NOMO-1 treated with DMSO at 0.1 percent for 48 hours (cell line): ENCODE measurements around the gene TPSB2.
"Not testable (repeated sequence)": the region's sequence is repeated elsewhere in the genome, so short reads cannot be mapped to it uniquely, and the experiment has no call there.

Experiments used
- DNase-seq: peaks from one replicate; lab custom pipeline; 2025; ENCODE audit not compliant: unreplicated experiment; lab: John Stamatoyannopoulos, UW

Gene TPSB2

DNA sequence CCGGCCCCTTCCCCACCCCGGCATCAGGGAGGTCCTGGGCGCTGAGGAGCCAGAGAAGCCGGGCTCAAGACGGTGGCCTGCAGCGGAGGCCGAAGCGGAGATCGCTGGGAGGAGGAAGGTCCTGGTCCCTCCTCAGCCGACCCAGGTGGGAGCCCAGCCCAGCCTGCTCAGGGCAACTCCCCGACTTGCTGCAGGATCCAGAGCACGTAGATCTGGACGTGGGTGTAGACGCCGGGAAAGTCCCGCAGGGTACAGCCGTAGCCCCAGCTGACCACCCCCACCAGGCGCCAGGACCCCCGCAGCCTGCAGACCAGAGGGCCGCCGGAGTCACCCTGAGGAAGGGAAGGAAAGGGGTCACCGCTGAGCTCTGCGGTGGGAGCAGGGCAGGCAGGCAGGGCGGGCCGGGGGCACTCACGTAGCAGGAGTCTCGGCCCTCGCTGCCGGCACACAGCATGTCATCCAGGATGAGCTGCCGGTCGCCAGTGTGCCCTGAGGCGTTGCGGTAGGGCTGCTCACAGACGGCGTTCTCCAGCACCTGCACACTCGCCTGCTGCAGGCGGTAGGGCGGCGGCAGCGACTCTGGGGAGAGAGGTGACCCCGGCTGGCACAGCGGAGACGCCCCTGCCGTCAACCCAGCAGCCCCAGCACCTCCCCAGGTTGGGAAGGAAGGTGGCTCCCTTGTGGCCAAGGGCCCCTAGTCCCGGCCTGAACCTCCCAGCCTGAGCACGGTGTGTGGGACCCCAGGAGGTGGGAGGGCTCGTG, 31.3 kb upstream of the TPSB2 start:
- DNase-seq: no peak

DNA sequence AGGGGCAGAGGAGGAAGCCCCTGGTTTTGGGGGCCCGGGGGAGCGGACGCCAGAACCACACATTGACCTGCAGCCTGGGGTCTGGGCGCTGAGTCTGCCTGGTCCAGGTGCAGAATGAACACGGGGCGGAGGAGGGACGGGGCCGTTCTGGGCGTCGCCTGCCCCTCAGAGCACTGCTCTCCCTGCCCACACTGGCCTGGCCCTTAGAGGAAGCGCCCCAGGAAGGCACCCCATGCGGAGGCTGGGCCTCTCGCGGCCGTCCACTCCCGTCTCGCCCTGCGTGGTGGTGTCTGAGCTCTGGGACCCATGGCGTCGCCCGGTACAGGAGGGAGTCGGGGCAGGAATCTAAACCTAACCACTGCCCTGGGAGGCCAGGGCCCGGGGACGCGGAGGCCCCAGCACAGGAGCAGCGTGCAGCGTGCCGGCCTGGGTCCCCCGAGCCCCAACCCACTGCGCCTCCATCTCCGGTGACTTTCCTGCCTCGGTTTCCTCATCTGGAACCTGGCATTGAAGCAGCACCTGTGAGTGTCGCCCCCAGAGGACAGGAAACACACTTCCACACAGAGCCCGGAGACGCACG, 30.2 kb upstream of the TPSB2 start:
- DNase-seq: no peak

DNA sequence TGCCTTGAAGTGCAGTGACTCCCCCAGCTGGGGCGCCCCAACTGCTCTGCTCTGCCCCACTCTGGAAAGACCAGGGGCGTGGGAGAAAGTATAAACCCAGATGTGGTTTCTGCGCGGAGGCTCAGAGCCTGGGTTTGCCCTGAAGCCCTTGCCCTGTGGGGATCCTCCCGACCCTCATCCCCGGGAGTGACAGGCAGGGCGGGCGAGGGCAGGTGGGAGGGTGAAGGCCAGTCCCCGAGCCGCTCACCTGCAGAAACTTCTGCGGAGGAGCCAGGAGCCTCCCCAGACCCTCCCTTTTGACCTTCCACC, 29.7 kb upstream of the TPSB2 start:
- no peak for DNase-seq

DNA sequence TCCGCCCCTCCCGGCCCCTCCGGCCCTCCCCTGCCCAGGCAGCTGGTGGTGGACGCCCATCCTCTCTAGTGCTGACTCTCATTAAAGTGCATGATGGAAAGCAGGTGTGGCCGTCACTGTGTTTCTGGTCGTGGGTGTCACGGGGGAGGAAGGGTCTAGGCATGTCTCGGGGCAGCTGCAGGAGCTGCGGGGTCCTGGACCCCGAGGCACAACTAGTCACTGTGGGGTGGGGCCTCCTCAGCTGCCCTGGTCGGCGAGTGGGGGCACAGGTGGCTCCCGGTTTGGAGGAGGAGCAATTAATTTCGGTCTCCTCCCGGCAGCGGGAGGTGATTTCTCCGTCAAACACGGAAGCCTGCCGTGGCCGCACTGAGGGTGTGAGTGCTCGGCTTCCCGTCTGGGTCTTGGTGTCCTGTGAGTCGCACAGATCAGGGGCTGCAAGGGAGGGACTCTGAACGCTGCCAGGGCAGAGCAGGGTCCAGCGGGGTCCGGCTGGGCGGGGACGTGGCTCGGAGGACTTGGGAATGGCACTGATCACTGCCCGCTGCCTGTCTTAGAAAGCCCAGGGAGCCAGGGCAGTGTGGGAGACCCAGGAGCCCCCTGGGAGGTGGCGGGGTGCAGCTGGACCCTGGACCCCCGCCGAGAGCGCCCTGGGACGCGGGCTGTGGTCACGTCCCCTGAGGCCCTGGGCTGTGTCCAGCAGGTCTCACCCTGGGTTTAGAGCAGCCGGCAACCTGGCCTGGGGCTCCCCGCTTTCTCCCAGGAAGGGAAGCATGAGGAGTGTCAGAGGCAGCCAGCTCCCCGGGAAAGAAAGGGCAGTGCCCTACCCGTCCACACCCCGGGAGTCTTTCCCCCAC, 29.1 kb upstream of the TPSB2 start:
- peak; percentile 12 for DNase-seq

DNA sequence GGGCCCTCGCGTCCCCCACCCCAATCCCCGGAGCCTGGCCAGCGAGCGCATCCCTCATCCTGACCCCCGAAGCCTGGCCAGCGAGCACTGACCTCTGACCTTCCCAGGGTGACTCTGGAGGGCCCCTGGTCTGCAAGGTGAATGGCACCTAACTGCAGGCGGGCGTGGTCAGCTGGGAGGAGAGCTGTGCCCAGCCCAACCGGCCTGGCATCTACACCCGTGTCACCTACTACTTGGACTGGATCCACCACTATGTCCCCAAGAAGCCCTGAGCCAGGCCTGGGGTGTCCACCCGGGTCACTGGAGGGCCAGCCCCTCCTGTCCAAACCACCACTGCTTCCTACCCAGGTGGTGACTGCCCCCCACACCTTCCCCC, 28.2 kb upstream of the TPSB2 start:
- DNase-seq: no peak

DNA sequence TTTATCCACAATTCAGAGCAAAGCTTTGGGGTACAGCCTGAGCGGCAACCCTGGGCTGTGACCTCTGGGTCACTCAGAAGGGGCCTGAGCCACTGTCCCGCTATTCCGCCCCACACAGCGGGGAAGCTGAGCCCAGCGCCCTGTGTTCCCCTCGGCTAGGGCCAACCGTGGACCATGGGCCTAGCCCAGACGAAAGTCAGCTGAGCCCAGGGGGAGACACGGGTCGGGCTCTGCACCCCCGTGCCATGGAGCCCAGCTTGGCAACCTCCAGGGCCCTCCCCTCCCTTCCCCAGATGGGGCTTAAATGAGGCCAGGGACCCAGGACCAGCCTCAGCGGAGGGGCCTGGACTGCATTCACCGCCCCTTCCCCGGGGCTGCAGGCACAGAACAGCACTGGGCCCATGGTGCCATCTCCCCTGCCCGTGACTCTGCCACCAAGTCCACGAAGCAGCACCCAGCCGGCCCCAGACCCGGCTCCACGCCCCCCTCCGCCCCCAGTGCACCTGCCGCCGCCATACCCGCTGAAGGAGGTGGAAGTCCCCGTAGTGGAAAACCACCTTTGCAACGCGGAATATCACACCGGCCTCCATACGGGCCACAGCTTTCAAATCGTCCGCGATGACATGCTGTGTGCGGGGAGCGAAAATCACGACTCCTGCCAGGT, 27.7 kb upstream of the TPSB2 start:
- no peak for DNase-seq

DNA sequence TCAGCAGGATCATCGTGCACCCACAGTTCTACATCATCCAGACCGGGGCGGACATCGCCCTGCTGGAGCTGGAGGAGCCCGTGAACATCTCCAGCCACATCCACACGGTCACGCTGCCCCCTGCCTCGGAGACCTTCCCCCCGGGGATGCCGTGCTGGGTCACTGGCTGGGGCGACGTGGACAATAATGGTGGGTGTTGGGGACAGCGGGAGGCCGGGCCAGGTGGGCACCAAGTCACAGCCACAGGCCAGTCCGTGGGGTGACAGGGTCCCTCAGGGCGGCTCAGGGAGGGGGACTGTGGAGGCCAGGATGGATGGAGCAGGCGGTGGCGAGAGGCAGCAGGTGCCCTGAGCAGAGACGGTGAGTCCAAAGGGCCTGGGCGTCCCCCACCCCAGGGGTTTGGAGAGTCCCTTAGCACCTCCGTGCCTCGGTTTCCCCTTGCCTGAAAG, 26.9 kb upstream of the TPSB2 start:
- DNase-seq: no peak

DNA sequence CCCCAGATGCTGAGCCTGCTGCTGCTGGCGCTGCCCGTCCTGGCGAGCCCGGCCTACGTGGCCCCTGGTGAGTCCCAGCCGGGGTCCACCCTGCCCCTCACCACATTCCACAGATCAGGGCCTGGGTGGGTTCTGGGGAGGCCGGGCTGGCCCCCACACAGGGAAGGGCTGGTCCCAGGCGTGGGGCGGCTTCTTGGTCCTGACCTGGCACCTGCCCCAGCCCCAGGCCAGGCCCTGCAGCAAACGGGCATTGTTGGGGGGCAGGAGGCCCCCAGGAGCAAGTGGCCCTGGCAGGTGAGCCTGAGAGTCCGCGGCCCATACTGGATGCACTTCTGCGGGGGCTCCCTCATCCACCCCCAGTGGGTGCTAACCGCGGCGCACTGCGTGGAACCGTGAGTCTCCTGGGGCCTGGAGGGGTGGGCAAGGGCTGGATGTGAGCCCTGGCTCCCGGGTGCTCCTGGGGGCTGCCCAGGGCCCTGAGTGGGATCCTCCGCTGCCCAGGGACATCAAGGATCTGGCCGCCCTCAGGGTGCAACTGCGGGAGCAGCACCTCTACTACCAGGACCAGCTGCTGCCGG, 26.4 kb upstream of the TPSB2 start:
- not testable (repeated sequence) for DNase-seq

DNA sequence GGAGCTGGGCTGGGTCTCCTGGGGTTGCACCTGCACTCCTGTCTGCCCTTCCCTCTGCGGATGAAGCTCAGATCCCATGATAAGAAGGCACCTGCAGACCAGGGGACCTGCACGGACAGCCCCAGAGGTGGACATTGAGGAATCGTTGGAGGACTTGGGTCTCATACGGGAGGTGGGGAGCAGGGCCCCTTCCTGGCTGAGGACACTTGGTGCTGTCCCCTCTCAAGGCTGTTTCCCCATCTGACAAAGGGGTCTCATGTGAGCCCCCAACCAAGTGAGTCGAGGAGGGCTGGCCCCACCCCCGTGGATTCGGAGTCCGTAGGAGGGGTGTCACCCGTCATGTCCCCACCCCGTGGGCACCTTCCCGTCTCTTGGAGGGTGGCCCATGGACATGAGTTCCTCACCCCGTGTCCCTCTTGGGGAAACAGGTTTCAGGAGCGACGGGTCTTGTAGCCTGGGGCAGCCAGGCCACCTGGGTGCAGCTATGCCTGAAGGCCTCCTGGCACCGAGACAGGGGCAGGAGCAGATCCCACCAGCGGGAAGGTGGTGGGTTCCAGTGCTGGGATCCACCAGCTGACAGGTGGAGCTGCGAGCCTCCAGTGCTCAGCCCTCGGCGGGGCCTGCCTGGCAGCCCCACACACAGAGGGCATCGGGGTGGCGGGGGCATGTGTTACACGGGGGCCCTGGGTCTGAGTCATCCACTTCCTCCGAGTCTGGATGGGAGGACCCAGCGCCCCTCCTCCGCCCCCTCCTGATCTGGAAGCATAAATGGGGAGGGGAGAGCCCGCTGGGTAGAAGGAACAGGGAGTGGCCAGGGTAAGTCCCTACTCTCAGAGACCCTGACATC, 25.5 kb upstream of the TPSB2 start, which contains the start of gene TPSD1:
TPSD1 (plus strand) TSS at position 794 of the 847 bp plus-strand sequence. CDS start 212 bp downstream, outside the sequence.
- DNase-seq: not testable (repeated sequence)

DNA sequence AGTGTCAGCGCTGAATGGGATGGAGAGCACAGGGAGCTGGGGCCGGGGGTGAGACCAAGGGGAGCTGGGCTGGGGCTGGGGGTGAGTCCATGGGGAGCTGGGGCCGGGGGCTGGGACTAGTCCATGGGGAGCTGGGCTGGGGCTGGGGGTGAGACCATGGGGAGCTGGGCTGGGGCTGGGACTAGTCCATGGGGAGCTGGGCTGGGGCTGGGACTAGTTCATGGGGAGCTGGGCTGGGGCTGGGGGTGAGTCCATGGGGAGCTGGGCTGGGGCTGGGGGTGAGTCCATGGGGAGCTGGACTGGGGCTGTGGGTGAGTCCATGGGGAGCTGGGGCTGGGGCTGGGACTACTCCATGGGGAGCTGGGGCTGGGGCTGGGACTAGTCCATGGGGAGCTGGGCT, 24.8 kb upstream of the TPSB2 start:
- DNase-seq: not testable (repeated sequence)

DNA sequence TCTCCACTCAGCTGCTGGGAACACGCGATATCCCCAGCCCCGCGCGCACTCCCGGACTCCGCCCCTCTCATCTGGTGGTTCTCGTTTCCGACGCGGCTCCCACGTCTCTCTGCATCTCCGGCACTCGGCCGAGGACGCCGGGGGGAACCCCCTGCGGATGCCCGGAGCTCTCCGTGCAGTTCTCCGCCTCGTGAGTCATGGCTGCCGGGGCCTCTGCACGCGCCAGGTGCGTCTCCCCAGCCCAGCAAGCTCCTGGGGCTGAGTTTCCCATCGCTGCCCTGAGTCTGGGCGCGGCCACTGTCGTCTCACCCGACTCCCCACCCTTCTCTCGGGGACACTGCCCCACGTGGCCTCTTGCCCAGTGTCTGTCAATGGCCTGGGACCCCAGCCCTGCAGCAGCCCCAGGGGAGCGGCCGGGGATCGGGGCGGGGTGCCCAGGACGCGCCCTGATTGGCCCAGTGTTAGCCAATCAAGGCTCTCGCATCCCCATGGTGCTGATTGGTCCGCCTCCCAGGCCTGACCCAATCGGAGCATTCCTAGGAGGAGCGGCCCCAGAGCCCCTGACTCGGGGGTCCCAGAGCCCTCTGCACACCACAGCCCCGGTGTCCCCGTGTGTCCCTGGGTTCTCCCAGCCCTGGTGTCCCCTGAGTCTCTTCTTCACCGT, 23.8 kb upstream of the TPSB2 start:
- not testable (repeated sequence) for DNase-seq

DNA sequence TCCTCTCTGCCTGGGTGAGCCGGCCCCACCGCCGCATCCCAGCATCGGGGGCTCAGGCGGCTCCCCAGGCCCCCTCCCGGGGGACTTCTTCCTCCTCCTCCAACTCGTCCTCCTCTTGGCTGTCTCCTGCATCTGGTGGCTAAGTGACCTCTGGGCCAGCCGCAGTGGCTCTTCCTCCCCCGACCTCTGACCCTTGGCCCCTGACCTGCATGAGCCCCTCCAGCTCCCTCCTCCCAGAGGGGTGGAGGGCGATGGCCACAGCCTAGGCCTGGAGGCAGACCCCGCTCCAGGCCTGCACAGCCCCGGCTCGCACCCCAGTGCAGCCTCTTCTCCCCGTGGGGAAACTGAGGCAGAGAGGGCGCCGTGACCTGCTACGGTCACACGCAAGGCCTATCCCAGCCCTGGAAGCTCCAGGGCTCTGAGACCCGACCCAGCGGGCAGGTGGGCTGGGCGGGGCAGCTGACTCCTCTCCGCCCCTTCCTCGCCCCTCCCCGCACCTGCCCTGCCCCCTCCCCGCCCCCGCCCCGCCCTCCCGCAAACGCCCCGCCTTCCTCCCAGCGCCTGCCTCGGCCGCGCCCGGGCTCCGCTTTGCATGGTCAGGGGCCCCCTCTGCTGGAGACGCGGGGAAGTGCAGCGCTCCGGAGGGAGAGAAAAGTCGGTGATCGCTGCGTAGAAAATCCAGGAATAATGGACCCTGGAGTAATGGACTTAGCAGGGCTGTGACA, 19.2 kb upstream of the TPSB2 start:
- DNase-seq: not testable (repeated sequence)

DNA sequence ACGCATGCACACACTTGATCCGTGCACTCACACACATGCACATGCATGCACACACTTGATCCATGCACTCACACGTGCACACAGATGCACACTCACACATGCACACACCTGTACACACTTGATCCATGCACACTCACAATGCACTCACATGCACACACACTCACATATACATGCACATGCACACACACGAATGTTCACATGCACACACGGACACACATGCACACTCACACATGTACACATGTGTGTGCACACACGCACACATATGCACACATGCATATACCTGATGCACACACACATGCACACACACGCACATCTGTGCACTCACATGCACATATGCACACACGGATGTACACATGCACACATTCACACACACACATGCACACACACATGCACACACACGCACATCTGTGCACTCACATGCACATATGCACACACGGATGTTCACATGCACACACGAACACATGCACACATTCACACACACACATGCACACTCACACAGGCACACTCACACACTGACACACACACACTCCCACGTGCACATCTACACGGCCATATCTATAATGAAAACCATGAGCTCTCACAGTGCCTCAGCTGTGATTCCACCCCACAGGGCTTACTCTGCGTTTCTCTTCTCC, 18.0 kb upstream of the TPSB2 start:
- not testable (repeated sequence) for DNase-seq

DNA sequence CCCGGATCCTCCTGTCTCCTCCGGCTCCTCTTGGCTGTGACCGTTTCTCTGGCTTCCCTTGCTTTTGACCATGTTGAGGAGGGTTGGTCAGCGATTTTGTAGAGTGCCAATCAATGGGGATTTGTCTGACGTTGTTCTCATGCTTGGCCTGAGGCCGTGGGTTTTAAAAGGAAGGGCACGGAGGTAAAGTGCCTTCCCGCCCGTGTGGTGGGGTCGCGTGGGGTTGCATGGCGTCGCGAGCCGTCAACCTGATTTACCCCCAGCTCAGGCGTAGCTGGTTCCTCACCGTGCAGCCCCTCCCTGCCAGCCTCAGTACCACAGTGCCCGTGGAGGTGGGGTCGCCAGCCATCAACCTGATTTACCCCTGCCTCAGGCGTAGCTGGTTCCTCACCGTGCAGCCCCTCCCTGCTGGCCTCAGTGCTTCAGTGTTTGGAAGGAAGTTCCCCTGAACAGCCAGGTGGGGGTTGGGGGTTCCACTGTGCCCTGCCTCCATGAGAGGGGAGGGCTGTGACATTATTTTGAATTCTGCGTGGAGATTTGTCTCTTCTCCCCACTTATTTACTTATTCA, 15.6 kb upstream of the TPSB2 start:
- no peak for DNase-seq

DNA sequence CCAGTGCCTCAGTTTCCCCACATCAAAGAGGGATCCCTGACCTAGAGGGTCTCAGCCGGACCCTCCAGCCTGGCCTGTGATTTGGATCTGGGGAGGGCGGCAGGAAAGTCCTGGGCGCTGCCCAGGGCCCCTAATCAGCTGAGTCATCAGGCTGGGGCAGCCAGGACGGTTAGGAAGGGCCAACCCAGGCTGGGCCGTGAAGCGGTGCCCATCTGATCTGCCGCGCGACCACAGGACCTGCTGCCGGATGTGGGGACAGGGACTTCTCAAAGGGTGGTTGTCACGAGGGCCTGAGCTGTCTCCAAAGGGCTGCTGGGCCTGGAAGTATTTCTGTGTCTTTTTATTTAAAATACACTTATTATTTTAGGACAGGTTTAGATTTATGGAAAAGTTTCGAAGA, 14.9 kb upstream of the TPSB2 start:
- DNase-seq: peak; percentile 73

DNA sequence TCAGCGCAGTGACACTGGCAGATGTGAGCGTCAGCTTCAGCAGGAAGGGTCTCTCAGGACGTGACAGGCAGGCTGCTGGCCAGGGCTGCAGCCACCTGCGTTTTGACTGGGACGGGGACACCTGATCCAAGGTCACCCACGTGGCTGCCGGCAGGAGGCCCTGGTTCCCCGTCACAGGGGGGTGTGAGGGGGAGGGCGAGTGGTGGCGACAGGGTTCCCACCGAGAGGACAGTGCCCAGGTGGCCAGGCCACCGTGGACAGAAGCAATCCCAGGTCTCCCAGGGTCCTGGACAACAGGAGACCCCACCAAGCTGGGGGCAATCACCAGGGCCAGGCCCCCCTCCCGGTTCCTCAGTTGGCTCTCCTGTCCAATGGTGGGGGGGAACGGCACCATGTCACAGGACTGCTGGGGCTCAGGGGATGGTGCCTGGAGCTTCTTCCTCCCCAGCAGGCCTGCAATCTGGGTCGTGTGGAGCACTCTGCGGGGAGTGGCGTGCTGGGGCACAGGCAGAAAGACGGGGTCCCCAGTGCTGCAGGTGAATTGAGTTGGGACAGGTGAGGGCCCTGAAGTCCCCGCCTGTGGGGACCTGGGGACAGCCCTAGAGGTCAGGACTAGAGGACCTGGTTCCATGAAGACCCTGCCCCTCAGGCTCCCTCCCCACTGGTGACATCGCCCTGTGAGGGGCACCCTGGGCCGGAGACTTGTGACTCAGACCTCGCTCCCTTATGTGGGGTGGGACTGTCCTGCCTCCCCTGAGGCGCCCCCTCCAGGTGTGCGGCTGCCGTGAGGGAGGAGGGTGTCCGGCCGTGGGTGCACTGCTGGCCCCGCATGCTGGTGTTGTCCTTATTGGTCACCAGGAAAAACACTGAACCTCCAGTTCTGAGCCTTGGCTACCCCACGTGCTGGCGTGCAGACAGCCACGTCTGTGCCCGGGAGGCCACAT, 14.2 kb upstream of the TPSB2 start:
- DNase-seq: not testable (repeated sequence)

DNA sequence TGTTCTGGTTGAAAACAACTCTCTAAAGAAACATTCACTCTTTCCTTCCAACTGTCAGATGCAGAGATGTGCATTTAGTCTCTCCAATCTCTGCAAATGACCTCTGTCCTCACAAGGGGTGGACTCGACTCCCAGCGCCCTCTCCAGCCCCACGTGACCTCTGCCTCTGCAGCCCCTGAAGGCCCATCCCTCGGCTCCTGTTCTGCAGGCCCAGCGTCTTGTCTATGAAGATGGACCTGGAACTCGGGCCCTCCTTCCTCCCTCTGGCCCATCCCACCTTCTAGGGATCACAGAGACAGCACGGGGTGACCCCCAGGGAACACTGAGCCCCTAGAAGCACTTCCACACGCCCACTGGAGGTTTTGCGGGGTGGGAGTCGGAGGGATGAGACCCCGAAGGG, 13.4 kb upstream of the TPSB2 start:
- not testable (repeated sequence) for DNase-seq
